Calu3 (cell line): ENCODE data around the gene KCNJ2. TPM values are rescaled to one million over a fixed set of nuclear protein-coding genes. Genes with fewer than 3 reads are reported as not detected.

ENCODE experiments used
- BruUV-seq: library from RNA; stranded (reverse); fragments of 400-500 nt; replicated peaks from 2 replicates; lab custom pipeline; 2021; lab: Mats Ljungman, UMichigan
- CTCF ChIA-PET: fragments of 300-600 bp; sonication (Branson Sonifier 250); formaldehyde crosslinking; loops from one replicate; lab custom pipeline; 2022; ENCODE audit warnings: antibody characterized with exemption; lab: Charles Lee
- DNase-seq: peaks from one replicate; pipeline ENCODE4 v3.0.0; 2022
- H3K27ac Mint-ChIP-seq: one replicate; pipeline ENCODE4 v1.8.0; 2022; ENCODE audit warnings: mixed read lengths; ENCODE audit not compliant: unreplicated experiment
- H3K27me3 Mint-ChIP-seq: one replicate; pipeline ENCODE4 v1.8.0; 2022; ENCODE audit warnings: mixed read lengths; ENCODE audit not compliant: unreplicated experiment
- H3K36me3 Mint-ChIP-seq: one replicate; pipeline ENCODE4 v1.8.0; 2022; ENCODE audit warnings: mild to moderate bottlenecking, moderate library complexity, mixed read lengths; ENCODE audit not compliant: insufficient read depth, unreplicated experiment
- H3K4me1 Mint-ChIP-seq: one replicate; pipeline ENCODE4 v1.8.0; 2022; ENCODE audit warnings: mild to moderate bottlenecking, low read depth, mixed read lengths; ENCODE audit not compliant: unreplicated experiment
- H3K4me3 Mint-ChIP-seq: one replicate; pipeline ENCODE4 v1.8.0; 2022; ENCODE audit warnings: mild to moderate bottlenecking, low read depth, moderate library complexity, mixed read lengths; ENCODE audit not compliant: unreplicated experiment
- H3K9me3 Mint-ChIP-seq: one replicate; pipeline ENCODE4 v1.8.0; 2022; ENCODE audit warnings: low read depth, mixed read lengths; ENCODE audit not compliant: unreplicated experiment
- intact Hi-C: fragments of 100-400 bp; cut with micrococcal nuclease; formaldehyde crosslinking; loops from one replicate; pipeline ENCODE4 v1.10.0; 2022; ENCODE audit not compliant: unreplicated experiment
- total RNA-seq: library from RNA; stranded (reverse); gene quantifications from 2 replicates; pipeline ENCODE4 v1.2.3, GENCODE V29; 2022
- TF ChIP-seq, protein P1 (sequence below): fragments of 200-600 bp; IDR thresholded peaks from one replicate; pipeline ENCODE4 v1.8.0; 2022; ENCODE audit warnings: antibody characterized with exemption; ENCODE audit not compliant: unreplicated experiment

The KCNJ2 gene
- total RNA-seq, 1 experiment from 2014 or later: not detected

DNA sequence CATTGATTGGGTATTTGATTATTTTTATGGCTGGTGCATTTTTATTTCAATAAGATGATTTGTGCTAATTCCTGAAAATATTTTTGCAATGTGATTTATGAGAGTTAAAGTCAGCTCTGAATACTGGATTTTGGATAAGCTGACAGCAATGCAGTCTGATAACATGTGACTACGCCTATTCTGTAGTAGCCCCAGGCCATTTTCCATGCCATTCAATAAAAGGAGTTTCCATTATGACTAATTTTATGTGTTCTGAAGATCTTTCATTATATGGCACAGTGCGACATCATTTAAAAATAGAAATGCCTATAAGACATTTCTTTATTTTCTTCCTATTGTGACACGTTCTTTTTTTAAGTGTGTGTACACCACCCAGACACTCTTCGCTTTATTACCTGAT is 46.3 kb downstream of the KCNJ2 start:
- DNase-seq: no peak
- BruUV-seq: no TSS peak
- Mint-ChIP-seq H3K27me3 (no peaks in the 10 kb centered on the region), H3K4me1 (no peaks in the 10 kb centered on the region), H3K36me3 (no peaks in the 10 kb centered on the region), H3K4me3 (no peak overlapping the region), H3K27ac (no peak overlapping the region), H3K9me3 (peaks cover 11% of the 10 kb centered on the region)
- intact Hi-C loops: no loop called here
- TF ChIP-seq, protein P1, sequence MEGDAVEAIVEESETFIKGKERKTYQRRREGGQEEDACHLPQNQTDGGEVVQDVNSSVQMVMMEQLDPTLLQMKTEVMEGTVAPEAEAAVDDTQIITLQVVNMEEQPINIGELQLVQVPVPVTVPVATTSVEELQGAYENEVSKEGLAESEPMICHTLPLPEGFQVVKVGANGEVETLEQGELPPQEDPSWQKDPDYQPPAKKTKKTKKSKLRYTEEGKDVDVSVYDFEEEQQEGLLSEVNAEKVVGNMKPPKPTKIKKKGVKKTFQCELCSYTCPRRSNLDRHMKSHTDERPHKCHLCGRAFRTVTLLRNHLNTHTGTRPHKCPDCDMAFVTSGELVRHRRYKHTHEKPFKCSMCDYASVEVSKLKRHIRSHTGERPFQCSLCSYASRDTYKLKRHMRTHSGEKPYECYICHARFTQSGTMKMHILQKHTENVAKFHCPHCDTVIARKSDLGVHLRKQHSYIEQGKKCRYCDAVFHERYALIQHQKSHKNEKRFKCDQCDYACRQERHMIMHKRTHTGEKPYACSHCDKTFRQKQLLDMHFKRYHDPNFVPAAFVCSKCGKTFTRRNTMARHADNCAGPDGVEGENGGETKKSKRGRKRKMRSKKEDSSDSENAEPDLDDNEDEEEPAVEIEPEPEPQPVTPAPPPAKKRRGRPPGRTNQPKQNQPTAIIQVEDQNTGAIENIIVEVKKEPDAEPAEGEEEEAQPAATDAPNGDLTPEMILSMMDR: no peak
- CTCF ChIA-PET: no interaction called here

DNA sequence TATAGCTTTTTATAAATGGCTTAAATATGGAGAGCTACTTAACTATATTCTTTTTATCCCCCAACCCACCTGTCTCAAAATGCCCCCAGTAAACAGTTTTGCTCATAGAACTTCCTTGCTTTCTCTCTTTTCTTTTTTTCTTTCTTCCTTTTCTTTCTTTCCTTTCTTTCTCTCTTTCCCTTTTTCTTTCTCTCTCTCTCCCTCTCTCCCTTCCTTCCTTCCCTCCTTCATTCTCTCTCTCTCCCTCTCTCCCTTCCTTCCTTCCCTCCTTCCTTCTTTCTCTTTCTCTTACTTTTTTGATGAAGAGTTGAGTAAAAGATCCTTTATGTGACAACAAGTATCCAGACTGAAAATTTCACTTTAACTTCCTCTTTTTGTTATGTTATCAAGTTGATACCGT is 48.2 kb downstream of the KCNJ2 start:
- intact Hi-C loops: no loop called here
- BruUV-seq: no TSS peak
- Mint-ChIP-seq H3K27me3 (no peaks in the 10 kb centered on the region), H3K27ac (no peak overlapping the region), H3K4me1 (no peaks in the 10 kb centered on the region), H3K36me3 (no peaks in the 10 kb centered on the region), H3K4me3 (no peak overlapping the region), H3K9me3 (peaks cover 14% of the 10 kb centered on the region)
- TF ChIP-seq, protein P1: no peak
- DNase-seq: no peak
- CTCF ChIA-PET: interaction anchor here (0.7 kb wide), 1 partner anchor 616 kb away, joined by 3 read pairs; no protein-coding TSS in a partner anchor

DNA sequence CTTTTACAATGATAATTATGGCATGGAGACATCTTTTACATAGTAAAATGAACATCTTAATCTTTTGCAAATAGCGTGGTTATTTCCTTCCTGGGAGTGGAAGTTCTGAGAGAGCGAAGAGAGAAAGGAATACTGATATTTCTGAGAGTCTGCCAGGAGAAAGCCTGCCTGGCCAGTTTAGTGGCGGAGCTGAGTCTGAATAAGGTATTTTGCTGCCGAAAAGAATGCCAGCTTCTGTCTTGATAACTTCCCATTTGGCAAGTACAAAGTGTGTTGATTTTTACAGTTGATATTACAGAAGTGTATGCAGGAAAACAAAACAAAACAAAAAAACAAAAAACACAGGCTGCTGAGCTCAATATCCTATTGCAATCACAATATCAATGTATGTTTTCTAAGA is 55.9 kb downstream of the KCNJ2 start:
- CTCF ChIA-PET: no interaction called here
- H3K36me3 Mint-ChIP-seq: no peaks in the 10 kb centered on the region
- no peaks in the 10 kb centered on the region for H3K27me3 Mint-ChIP-seq
- TF ChIP-seq, protein P1: no peak
- no TSS peak for BruUV-seq
- H3K4me3 Mint-ChIP-seq: no peak overlapping the region
- intact Hi-C loops: no loop called here
- H3K27ac Mint-ChIP-seq: no peak overlapping the region
- no peaks in the 10 kb centered on the region for H3K4me1 Mint-ChIP-seq
- no peak for DNase-seq
- H3K9me3 Mint-ChIP-seq: peaks cover 12% of the 10 kb centered on the region

Other genes starting within 250 kb of the KCNJ2 start
- not detected in 2 replicates for gene KCNJ16, start 94.3 kb upstream of the KCNJ2 start, total RNA-seq